HG02870 (cell line): ENCODE data around the gene CACNG6.
"Not testable (repeated sequence)": the region's sequence is repeated elsewhere in the genome, so short reads cannot be mapped to it uniquely, and the experiment has no call there.

Experiments used
- ATAC-seq: cut with Tn5 transposase; IDR thresholded peaks from one replicate; pipeline ENCODE4 v1.9.1; 2021; ENCODE audit warnings: mild to moderate bottlenecking, moderate library complexity; ENCODE audit not compliant: unreplicated experiment

CACNG6 gene, protein sequence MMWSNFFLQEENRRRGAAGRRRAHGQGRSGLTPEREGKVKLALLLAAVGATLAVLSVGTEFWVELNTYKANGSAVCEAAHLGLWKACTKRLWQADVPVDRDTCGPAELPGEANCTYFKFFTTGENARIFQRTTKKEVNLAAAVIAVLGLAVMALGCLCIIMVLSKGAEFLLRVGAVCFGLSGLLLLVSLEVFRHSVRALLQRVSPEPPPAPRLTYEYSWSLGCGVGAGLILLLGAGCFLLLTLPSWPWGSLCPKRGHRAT

DNA sequence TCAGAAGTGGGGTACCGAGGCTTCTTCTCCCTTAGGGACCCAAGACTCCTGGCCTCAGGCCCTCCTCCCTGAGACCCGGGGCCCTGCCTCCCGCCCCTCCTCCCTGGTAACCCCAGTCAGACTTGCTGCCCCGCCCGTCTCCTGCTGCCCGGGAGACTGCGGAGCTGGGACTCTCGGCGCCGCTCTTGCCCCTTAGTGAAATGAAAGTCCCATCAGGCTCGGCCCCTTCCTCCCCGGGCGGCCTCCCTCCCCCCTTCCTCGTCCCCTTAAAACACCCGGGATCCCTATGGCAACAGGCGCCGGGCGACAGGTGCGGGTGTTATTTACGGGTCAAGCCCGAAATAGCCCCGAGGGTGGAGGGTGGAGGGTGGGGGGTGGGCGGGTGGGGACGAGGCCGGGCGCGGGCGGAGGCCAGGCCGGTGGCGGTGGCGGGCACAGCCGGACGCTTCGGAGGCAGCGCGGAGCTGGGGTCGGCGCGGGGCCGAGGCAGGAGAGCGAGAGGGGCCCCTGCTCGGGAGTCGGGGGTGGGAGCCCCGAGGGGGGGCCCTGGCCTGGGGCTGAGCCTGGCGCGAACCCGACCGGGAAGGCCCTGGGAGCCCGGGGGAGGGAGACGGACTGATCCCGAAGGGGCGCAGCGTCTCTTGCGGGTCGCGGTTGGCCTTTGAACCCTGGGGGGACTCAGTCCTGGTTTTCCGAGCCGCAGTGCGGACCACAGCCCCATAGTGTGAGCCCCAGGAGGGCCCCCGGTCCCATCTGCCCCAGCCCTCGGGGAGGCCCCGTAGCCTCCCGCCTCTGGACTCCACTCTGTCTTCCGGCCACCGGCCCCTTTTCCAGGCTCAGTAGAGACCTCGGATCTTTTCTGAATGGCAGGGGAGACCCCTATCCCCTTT, at the start of gene CACNG6:
CACNG6 (plus strand) TSS at position 414 of the 890 bp plus-strand sequence. CDS start 1,241 bp downstream, outside the sequence.
- no peak for ATAC-seq

DNA sequence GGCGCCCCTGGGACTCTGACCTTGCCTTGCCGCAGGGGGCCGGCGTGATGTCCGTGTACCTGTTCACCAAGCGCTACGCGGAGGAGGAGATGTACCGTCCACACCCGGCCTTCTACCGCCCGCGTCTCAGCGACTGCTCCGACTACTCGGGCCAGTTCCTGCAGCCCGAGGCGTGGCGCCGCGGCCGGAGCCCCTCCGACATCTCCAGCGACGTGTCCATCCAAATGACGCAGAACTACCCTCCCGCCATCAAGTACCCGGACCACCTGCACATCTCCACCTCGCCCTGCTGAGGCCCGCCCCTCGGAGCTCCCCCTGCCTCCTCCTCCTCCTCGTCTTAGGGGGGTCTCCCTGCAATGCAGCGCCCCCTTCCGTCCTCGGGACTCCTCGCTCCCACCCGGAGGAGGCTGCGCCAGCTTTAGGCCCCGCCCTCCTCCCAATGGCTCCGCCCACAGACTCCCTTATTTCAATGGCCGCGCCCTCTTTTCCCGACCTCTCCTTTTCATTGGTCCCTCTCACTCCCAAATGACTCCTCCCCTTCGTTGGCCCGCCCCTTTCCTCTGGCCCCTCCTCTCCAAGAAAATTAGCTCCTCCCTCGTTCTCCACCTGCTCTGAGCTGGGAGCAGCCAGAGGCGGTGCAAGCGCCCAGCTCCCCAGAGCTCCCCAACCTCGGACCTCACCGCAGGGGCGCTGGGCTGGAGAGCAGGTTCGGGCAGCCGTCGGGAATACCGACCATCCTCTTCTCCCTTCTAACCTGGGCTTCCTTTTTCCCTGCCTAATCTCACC, 49.2 kb upstream of the CACNG6 start:
- no peak for ATAC-seq

DNA sequence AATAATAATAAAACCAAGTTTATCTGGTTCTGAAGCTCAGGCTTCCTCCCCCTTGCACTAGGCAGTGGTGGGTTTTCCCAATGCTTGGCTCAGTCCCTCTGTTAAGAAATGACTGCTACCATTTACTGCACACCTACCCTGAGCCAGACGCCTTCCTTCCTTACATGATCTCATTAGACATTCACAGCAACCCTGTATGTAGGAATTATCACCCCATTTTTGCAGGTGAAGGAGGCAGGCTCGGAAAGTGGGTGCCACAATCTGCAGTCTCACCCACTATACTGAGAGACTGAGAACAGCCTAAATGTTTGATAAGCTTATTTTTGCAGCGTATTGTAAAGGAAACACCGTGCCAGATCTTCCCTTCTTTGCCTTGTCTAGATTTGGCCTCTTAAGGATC, 47.0 kb upstream of the CACNG6 start:
- no peak for ATAC-seq

GRCh38 chr19:53944933-53945332, 46.5 kb upstream of the CACNG6 start:
- no peak for ATAC-seq

DNA sequence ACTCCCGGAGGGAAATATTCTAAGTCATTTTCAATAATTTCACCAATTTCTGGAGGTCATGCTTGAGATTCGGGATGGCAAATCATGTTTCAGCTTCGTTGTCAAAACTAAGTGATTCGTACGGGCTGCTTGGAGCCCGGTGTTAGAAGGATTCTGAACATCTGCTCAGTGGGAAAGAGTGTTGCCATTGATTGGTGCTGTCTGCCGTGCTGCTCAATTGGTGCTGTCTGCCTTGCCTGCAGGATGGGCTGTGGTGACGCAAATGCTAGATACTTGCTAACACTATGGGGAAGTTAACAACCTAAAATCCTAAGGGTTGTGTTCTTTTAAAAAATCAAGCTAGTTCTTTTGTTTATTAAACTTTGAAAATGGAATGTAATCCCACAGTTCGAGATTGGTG, 46.0 kb upstream of the CACNG6 start:
- no peak for ATAC-seq

DNA sequence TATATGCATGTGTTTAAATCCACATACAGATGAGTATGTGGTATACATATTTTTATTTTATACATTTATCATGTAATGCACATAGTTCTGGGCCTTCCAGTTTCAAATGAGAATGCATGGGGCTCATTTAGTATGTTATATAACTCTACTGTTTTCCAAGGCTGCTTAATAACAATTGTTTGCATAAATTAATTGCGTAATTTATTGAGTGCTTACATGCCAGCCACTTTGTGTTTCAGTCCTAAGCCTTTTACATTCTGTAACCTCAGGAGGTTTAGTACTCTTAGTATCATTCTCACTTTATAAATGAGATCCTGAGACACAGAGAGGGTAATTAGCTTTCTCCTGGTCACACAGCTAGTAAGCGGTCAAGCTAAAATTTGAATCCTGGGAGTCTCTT, 45.4 kb upstream of the CACNG6 start:
- no peak for ATAC-seq

GRCh38 chr19:53947624-53948023, 43.8 kb upstream of the CACNG6 start:
- ATAC-seq, result no peak

DNA sequence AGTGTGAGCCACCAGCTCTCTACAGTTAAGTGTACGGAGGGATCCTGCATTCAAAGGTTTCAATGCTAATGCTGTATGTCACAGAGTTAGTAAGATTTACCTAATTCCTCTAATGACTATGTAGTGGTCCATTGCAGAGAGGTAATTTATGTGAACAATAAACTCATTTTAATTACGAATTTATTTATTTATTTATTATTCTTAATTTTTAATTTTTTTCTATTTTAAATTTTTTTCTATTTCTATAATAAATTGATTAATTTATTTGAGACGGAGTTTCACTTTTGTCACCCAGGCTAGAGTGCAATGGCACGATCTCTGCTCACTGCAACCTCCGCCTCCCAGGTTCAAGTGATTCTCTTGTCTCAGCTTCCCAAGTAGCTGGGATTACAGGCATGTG, 42.8 kb upstream of the CACNG6 start:
- ATAC-seq, result not testable (repeated sequence)

- ATAC-seq, result no peak
Observed at GRCh38 chr19:53951436-53951835, 40.0 kb upstream of the CACNG6 start.

GRCh38 chr19:53951947-53952346, 39.5 kb upstream of the CACNG6 start:
- no peak for ATAC-seq

DNA sequence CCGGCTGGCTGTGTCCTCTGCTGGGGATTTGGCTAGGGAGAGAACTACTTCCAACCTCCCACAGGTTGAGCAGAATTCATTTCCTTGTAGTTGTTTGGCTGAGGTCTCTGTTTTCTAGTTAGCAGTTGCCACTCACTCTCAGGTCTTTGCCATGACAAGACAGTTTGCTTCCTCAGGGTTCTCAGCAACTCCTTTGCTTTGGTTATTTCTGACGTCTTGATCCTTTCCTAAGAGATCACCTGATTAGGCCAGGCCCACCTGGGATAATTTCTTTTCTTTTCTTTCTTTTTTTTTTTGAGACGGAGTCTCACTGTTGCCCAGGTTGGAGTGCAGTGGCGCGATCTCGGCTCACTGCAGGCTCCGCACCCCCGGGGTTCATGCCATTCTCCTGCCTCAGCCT, 38.1 kb upstream of the CACNG6 start:
- ATAC-seq, result no peak

- ATAC-seq, result no peak
Observed at GRCh38 chr19:53957448-53958167, 33.8 kb upstream of the CACNG6 start.

GRCh38 chr19:53958168-53958571, 33.3 kb upstream of the CACNG6 start:
- ATAC-seq, result no peak

DNA sequence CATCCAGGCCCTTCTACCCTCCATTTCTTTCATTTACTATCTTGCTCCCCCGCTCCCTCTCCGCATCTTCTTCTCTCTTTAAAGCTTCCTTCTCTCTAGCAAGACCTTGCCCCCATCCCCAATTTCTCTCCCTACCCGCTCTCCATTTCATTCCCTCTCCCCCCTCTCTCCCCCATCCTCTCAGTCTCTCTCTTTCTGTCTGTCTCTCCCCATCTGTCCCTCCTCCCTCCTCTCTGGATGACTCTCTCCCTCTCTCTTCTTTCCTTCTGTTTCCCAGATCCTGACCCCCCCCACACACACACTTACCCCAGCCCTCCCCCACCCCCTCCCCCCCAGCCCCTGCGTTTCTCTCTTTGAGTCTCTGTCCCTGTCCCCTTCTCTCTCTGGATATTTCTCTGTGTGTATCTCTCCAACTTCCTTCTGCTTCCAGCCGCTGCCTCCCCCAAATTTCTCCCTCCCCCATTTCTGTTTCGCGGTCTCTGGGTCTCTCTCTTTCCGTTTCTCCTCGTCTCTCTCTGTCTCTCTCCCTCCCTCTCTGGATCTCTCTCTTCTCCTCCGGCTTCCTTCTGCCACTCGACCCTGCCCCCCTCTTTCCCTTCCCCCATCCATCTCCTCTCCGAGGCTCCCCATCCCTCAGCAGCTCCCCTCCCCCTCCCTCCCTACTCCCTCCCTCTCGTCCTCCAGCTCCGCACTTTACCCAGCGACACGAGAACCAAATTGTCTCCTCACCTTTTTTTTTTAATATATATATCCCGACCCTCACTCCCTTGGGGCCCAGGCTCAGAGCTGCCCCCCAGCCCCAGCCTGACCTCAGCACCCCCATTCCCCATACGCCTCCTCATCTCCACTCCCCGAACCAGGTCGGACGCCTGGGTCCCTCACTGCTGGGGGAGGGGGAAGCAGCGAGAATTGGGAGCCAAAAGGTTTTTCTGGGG, 32.3 kb upstream of the CACNG6 start:
- no peak for ATAC-seq

DNA sequence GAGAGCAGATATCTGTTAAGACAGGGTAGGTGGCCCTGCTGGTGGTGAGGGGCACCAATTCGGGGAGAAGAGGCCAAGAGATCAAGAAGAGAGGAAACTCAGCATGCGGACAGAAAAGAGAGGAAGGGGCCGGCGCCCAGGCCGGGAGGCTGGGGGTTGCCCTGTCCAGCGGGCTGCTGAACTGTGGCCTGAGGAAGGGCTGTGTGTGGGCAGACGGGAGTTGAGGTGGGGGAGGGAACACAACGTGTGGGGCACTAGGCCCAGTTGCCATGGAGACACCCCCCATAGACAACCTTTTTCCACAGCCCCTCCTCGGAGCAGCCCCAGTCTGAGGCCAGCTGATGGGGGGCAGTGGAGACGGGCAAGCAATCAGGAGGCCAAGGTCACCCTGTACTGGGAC, 31.2 kb upstream of the CACNG6 start:
- no peak for ATAC-seq

GRCh38 chr19:53960886-53961285, 30.6 kb upstream of the CACNG6 start:
- ATAC-seq, result no peak

DNA sequence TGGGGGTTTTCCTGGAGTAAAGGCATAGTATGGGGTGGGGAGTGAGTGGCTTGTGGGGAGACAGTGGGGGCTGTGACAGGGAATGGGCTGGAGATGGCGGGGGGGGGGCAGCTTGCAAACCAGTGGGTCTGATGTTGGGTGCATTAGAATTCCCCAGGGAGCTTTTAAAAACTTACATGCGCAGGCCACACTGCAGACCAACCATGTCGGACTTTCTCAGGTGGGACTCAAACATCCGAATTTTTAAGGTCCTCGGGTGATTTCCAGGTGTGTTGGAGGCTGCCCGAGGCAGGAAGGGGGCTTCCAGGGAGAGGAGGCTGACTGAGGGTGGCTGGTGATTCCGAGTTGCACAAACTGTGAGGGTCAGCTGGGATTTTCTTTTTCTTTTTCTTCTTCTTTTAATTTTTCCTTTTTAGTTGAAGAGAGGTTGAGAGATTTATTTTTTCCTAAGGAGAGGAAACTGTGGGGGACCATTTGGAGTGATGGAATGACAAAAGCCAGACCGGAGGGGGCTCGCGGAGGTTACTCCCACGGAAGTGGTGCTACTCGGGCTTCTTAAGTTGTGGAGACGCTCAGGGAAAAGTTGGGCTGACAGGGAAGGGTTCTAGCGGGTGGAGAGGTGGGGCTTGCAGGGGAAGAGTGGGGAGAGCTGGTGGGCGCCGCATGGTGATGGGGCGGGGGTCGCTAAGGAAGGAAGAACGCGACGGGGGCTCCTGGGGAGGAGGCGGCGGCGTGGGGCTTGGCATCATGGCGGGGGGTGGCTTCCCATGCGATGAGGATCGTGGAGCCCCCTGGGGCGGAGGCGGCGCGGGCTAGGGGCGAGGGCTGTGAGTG, 29.7 kb upstream of the CACNG6 start:
- no peak for ATAC-seq

GRCh38 chr19:53962887-53963431, 28.5 kb upstream of the CACNG6 start, which contains the start of gene CACNG8:
Gene CACNG8, plus strand, starts transcription at chr19:53962937.
- ATAC-seq, result no peak
